Loucy (cell line): Measurements from ENCODE around the gene RAB3GAP1.

Experiments
- H2AFZ ChIP-seq: fragments of 200-600 bp; sonication (generic); 2 replicates; pipeline ENCODE4 v1.6.0; 2016; ENCODE audit warnings: antibody characterized with exemption, mild to moderate bottlenecking, low read length, moderate library complexity
- H3F3A ChIP-seq: fragments of 200-600 bp; 2 replicates; pipeline ENCODE4 v1.6.0; 2016; ENCODE audit warnings: antibody characterized with exemption, low read depth, mild to moderate bottlenecking
- H3K27me3 ChIP-seq: fragments of 200-600 bp; sonication (generic); 2 replicates; pipeline ENCODE4 v1.6.1; 2014; ENCODE audit warnings: low read length, mild to moderate bottlenecking; ENCODE audit not compliant: insufficient read depth, poor library complexity, severe bottlenecking
- H3K36me3 ChIP-seq: fragments of 200-600 bp; sonication (generic); 2 replicates; pipeline ENCODE4 v1.6.1; 2016; ENCODE audit warnings: low read length; ENCODE audit not compliant: insufficient read depth
- H3K4me1 ChIP-seq: fragments of 200-600 bp; sonication (generic); 2 replicates; pipeline ENCODE4 v1.5.1; 2014; ENCODE audit warnings: low read length, mild to moderate bottlenecking; ENCODE audit not compliant: insufficient read depth, poor library complexity, severe bottlenecking
- H3K4me2 ChIP-seq: fragments of 200-600 bp; sonication (generic); 2 replicates; pipeline ENCODE4 v1.6.0; 2014; ENCODE audit warnings: antibody characterized with exemption, low read length, low read depth, mild to moderate bottlenecking; ENCODE audit not compliant: poor library complexity, severe bottlenecking
- H3K4me3 ChIP-seq: fragments of 200-600 bp; sonication (generic); 2 replicates; pipeline ENCODE4 v1.5.1; 2014; ENCODE audit warnings: low read length, mild to moderate bottlenecking, mixed read lengths; ENCODE audit not compliant: poor library complexity, severe bottlenecking
- H3K79me2 ChIP-seq: fragments of 200-600 bp; sonication (generic); 2 replicates; pipeline ENCODE4 v1.6.1; 2014; ENCODE audit warnings: low read length; ENCODE audit not compliant: insufficient read depth
- H3K9ac ChIP-seq: fragments of 200-600 bp; sonication (generic); 2 replicates; pipeline ENCODE4 v1.6.0; 2014; ENCODE audit warnings: mild to moderate bottlenecking, low read depth, low read length, moderate library complexity; ENCODE audit not compliant: poor library complexity, severe bottlenecking
- H3K9me2 ChIP-seq: fragments of 200-600 bp; sonication (generic); replicated peaks from 2 replicates; pipeline ENCODE4 v1.6.1; 2016; ENCODE audit warnings: low read depth, low read length, mixed read lengths
- H3K9me3 ChIP-seq: fragments of 200-600 bp; sonication (generic); 2 replicates; pipeline ENCODE4 v1.6.1; 2014; ENCODE audit warnings: mild to moderate bottlenecking, antibody characterized with exemption, low read length, low read depth; ENCODE audit not compliant: insufficient read depth
- H4K20me1 ChIP-seq: fragments of 200-600 bp; sonication (generic); 2 replicates; pipeline ENCODE4 v1.6.0; 2014; ENCODE audit warnings: antibody characterized with exemption, low read length, mild to moderate bottlenecking; ENCODE audit not compliant: insufficient read depth, poor library complexity, severe bottlenecking
- EZH2phosphoT487 ChIP-seq: fragments of 200-600 bp; IDR thresholded peaks from 2 replicates; pipeline ENCODE4 v1.6.1; 2018; ENCODE audit warnings: antibody characterized with exemption, mild to moderate bottlenecking, moderate library complexity, borderline replicate concordance
- TF ChIP-seq, protein P1 (sequence below): fragments of 200-600 bp; sonication (generic); conservative IDR thresholded peaks from 2 replicates; pipeline ENCODE4 v1.5.1; 2014; ENCODE audit warnings: mild to moderate bottlenecking, antibody characterized with exemption, low read length

The RAB3GAP1 gene

DNA sequence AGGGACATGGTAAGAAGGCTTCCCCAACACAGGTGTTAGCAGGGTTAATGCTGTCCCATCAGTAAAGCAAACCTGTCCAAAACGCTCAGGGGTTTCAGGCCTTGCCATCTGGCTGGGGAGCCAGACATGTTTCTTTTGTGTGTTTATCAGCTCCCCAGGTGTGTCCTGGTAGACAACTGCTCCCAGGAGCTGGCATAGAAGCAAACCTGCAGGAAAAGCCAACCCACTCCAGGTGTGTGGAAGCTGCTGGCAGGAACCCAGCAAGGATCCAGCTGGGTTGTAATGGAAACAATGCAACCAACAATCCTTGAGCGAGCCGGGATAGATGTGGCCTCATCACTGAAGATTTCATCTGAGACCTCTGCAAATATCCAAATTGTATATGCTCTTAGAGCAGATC lies 123.1 kb downstream of the RAB3GAP1 start:
- Histone ChIP-seq H3K9ac (no peak overlapping the region), H3F3A (no peaks in the 10 kb centered on the region), H3K4me1 (no peaks in the 10 kb centered on the region), H4K20me1 (no peaks in the 10 kb centered on the region), H3K79me2 (no peaks in the 10 kb centered on the region), H3K9me2 (no peaks in the 10 kb centered on the region), H2AFZ (no peak overlapping the region), H3K4me2 (no peak overlapping the region), H3K9me3 (no peaks in the 10 kb centered on the region), H3K27me3 (no peaks in the 10 kb centered on the region), H3K36me3 (peaks cover 12% of the 10 kb centered on the region; the same call in 1 of the 2 replicates), H3K4me3 (no peak overlapping the region)
- TF ChIP-seq, protein P1, sequence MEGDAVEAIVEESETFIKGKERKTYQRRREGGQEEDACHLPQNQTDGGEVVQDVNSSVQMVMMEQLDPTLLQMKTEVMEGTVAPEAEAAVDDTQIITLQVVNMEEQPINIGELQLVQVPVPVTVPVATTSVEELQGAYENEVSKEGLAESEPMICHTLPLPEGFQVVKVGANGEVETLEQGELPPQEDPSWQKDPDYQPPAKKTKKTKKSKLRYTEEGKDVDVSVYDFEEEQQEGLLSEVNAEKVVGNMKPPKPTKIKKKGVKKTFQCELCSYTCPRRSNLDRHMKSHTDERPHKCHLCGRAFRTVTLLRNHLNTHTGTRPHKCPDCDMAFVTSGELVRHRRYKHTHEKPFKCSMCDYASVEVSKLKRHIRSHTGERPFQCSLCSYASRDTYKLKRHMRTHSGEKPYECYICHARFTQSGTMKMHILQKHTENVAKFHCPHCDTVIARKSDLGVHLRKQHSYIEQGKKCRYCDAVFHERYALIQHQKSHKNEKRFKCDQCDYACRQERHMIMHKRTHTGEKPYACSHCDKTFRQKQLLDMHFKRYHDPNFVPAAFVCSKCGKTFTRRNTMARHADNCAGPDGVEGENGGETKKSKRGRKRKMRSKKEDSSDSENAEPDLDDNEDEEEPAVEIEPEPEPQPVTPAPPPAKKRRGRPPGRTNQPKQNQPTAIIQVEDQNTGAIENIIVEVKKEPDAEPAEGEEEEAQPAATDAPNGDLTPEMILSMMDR, result no peak
- no peak for TF ChIP-seq EZH2phosphoT487

GRCh38 chr2:135179689-135180088 lies 127.6 kb downstream of the RAB3GAP1 start:
- H3F3A ChIP-seq, result no peaks in the 10 kb centered on the region
- H3K4me1 ChIP-seq, result no peaks in the 10 kb centered on the region
- H3K4me3 ChIP-seq, result no peak overlapping the region
- H4K20me1 ChIP-seq, result no peaks in the 10 kb centered on the region
- H3K27me3 ChIP-seq, result no peaks in the 10 kb centered on the region
- no peaks in the 10 kb centered on the region; the same call in 1 of the 2 replicates for H3K36me3 ChIP-seq
- H3K9me3 ChIP-seq, result no peaks in the 10 kb centered on the region
- H2AFZ ChIP-seq, result no peak overlapping the region
- no peak overlapping the region for H3K9ac ChIP-seq
- no peak overlapping the region for H3K4me2 ChIP-seq
- H3K9me2 ChIP-seq, result no peaks in the 10 kb centered on the region
- H3K79me2 ChIP-seq, result no peaks in the 10 kb centered on the region
- TF ChIP-seq EZH2phosphoT487, result no peak
- TF ChIP-seq, protein P1, result no peak

DNA sequence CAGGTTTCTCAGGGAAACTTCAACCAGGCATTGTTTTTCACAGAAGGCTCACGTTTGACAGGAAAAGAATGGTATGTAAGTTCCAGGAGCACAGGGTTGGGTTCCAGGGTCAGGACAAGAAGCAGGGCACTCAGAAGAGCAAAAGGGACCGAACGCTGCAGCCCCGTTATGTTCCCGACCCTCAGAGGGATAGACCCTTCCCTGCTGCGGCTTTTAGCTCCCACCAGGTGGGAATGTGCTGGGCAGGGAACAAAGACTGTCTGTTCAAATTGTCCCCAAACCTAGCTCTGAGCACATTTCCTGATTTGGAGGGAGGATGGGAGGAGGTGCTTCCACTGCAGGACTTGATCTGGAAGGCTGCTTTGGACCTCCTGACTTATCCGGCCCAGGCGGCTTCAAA lies 130.1 kb downstream of the RAB3GAP1 start:
- H4K20me1 ChIP-seq, result no peaks in the 10 kb centered on the region
- H3K27me3 ChIP-seq, result no peaks in the 10 kb centered on the region
- H3K4me3 ChIP-seq, result no peak overlapping the region
- H3K9ac ChIP-seq, result no peak overlapping the region
- no peak for TF ChIP-seq EZH2phosphoT487
- TF ChIP-seq, protein P1, result no peak
- no peaks in the 10 kb centered on the region for H3K79me2 ChIP-seq
- H3K36me3 ChIP-seq, result no peaks in the 10 kb centered on the region
- no peaks in the 10 kb centered on the region for H3F3A ChIP-seq
- no peaks in the 10 kb centered on the region for H3K9me2 ChIP-seq
- no peaks in the 10 kb centered on the region for H3K9me3 ChIP-seq
- H2AFZ ChIP-seq, result no peak overlapping the region
- H3K4me2 ChIP-seq, result no peak overlapping the region
- no peaks in the 10 kb centered on the region for H3K4me1 ChIP-seq
